HG03565 (cell line): ENCODE results near the gene TNNC2.
"Not testable (repeated sequence)": the region's sequence is repeated elsewhere in the genome, so short reads cannot be mapped to it uniquely, and the experiment has no call there.

Source experiments
- ATAC-seq: cut with Tn5 transposase; IDR thresholded peaks from one replicate; pipeline ENCODE4 v1.9.1; 2021; ENCODE audit warnings: mild to moderate bottlenecking, moderate library complexity; ENCODE audit not compliant: unreplicated experiment

TNNC2 gene

DNA sequence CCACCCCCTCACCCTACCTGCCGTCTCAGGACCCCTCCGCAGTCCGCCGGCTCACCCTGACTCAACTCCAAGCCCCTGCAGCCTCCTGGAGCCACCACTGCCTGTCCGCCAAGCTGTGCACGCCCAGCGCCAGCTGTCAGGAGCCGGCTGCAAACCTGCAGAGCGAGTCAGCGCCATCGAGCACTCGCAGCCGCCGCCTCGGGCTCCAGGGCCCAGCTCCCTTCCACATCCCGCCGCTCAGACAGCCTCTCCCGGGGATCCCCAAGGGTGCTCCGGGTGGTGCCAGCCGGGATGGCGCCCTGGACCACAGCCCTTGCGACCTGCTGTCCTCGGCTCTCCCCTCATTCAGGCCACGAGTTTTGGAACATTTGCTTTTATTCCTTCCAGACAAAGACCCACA, 4.3 kb downstream of the TNNC2 start:
- no peak for ATAC-seq

DNA sequence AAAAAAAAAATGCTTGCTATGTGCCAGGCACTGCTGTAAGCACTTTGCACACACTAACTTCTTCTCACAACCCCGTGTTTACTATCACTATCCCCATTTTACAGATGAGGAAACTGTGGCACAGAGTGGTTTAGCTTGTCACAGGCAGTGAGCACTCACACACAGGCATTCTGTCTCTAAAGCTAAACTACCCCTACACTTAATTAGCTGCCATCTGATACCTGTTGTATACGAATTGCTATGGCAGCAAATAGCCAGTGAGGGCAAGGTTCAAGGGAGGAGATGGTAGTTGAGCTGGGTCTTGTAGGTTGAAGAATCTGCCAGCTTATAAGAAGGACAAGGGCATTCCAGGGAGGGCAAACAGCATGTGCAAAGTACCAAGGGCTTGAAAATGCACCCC, 5.2 kb downstream of the TNNC2 start:
- no peak for ATAC-seq

DNA sequence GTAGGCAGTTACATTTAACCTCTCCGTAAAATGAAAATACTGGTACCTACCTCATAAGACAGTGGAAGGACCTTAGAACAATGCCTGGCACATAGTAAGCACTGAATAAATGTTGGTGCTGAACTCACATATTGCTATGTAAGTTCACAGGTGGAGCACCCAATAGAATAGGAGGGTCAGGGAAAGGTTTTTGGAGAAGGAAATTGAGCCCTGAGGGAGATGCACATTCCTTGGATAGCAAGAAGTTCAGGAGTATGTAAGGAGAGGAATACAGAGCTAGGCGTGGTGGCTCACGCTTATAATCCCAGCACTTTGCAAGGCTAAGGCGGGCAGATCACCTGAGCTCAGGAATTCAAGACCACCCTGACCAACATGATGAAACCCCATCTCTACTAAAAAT, 7.6 kb downstream of the TNNC2 start:
- ATAC-seq, result no peak

DNA sequence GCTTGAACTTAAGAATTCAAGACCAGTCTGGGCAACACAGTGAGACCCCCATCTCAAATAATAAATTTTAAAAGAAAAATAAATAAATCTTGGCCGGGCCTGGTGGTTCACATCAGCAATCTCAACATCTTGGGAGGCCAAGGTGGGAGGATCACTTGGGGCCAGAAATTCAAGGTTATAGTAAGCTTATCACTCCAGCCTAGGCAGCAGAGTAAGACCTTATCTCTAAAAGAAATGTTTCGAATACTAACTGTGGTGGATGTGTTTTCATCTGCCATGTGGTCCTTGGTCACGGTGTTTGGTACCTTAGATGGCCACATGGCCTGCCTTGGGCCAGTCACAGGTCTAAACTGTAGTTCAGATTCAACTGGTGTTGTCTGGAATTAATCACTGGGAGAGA, 8.9 kb downstream of the TNNC2 start:
- ATAC-seq, result no peak

DNA sequence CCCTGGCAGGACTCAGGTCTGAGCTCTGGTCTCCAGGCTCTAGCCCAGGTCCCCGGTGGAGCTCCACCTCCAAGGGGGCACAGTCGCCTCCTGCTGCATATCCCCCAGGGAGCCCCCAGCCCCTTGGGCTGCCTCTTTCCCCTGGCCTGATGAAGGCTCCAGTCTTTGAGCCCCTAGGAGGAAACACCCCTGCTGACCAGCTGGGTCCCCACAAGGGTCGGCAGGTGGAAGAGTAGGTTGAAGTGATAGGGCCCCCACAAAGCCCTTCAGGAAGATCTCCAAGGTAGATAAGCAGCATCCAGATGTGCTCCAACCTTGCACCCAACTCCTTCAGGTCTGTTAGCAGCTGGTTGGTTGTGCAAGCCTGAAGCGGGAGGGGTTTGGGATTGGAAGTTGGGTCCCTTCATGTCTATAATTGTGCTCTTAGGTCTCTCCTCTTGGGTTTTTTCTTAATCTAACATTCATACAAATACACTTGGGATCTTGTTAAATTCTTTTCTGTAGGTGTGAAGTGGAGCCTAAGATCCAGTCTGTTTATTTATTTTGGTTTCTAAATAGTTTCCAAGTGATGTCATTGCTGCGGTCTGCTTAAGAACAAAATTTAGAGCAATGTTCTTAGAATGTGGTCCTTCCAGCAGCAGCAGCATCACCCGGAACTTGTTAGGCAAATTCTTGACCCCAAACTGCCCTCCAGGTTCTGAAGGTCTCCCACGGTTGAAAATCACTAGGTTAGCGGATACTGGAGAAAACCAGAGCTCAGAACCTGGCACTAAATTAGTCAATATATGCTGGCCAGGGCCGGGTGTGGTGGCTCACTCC, 9.5 kb downstream of the TNNC2 start:
- ATAC-seq, result no peak

DNA sequence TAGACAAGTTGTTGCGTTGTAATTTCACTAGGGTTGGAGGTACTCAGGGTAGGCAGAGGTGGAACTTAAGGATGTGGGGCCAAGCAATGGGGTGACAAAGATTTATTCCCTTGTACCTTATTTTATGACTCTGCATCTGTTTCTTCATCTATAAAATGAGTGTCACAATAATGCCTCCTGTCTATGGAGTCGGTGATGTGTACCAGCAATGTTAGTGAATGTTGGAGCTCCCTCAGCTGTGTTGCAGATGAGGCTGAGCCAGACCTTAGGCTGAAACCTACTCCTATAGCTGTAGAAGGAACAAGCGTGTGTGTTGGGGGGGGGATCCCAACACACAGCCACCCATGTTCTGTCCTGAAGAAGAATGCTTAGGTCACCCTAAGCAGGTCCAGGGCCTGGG, 10.2 kb downstream of the TNNC2 start:
- ATAC-seq, result no peak

DNA sequence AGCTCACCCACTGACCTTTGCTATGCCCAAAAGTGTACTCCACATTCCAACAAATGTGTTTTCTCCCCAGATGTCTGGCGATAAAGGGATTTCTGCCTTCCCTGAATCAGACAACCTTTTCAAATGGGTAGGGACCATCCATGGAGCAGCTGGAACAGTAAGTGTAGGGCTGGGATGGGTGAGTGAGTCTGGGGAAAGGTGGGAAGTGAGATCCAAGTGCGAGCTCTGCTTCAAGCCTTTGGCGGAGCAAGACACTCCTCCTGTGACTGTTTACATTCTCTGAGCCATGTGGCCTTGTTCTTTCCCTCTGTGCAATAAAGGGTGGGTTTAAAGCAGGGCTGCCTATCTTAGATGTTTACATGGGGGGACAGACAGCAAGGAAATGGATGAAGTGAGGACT, 12.8 kb downstream of the TNNC2 start:
- ATAC-seq, result no peak

DNA sequence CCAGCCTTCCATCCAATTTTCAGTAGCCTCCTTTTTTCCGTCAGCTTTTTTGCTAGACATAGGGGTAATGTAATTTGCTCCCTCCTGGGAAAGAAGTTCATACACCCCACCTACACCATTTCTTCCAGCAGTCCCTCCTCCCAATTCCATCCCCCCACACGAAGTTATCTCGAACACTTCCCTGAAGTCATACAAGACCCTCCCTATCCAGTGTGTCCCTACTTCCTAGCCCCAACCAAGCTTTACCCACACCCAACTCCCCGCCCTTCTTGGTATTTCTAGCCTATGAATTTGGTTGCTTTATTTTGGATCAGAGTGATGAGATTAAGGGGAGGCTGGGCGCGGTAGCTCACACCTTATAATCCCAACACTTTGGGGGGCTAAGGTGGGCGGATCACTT, 13.6 kb downstream of the TNNC2 start:
- no peak for ATAC-seq

DNA sequence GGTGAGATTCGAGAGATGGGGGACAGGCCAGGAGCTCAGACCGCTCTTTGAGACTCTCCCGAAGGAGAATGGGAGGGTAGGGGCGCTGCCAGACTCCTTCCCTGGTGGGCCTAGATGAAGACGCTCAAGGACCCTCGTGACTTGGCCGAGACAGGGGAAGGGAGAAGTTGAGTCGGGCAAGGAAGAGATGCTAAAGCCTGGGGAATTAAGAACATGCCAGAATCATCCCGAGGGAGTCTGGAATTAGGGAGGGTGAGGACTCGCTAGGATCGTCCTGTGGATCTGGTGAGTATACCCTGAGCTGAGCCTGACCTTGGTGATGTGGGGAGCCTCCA, 14.1 kb downstream of the TNNC2 start:
- ATAC-seq, result no peak

DNA sequence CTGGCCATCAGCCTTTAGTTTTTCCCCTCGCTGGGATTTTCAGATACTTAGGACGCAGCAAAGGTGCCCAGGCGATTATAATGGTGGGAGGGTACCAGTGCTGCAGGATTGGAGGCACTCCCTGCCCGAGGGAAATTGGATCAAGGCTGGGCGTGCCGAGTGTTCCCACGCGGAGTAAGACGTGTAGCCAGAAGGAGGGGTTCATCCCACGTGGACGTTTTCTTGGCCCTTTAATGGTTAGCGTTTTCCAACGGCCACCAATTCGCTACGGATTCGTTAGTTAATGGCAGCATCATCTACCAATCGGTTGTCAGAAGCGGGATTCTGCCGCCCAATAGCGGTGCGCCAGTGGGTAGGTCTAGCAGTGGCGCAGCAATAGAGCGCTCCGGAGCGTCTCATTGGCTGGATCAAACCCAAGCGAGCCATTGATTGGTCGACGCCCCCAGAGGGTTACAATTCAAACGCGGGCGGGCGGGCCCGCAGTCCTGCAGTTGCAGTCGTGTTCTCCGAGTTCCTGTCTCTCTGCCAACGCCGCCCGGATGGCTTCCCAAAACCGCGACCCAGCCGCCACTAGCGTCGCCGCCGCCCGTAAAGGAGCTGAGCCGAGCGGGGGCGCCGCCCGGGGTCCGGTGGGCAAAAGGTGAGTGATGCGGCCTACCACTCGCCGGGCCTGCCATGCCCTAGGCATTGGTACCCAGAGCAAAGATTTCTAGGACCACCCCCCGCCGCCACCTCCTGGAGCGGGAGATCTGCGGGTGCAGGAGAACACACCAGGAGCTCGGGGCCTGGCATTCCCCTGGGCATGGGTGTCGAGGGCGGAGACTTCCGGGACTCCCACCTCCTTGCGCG, 14.7 kb downstream of the TNNC2 start, which contains the start of gene UBE2C:
Gene UBE2C, plus strand, starts transcription at position 488 of the 849 bp plus-strand sequence. Its CDS starts 52 bp downstream, at position 540.
- peak; percentile 97 for ATAC-seq

DNA sequence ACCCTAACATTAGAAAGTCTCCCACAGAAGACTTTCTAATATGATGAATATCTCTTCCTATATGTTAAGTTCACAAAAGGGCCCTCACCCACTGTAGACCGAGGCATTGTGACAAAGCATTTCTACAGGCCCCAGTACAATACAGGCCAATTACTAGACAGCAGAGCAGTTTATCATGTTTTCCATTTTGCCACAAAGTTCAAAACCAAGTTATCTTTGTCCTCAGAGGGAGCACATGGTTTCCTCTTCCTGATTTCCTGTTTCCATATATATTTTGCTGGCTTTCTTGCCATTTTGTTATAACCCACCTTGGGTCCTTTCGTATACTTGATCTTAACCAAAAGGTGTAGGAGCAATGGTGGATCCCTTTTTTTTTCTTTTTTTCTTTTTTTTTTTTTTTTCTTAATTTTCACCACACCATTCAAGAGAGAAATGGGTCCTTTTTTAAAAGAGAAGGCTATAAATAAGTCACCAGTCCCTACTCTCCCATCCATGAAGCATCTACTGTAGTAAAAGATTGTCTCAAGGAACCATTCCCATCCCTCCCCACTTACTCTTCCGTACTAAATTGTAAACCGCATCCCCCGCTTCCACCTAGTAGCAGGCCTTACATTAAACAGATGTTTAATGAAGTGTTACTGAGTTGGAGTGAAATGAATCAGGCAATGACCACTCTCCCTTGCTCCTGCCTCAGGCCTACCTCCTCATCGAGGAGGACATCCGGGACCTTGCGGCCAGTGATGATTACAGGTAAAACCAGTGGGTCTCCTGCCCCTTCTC, 16.7 kb downstream of the TNNC2 start:
- no peak for ATAC-seq

DNA sequence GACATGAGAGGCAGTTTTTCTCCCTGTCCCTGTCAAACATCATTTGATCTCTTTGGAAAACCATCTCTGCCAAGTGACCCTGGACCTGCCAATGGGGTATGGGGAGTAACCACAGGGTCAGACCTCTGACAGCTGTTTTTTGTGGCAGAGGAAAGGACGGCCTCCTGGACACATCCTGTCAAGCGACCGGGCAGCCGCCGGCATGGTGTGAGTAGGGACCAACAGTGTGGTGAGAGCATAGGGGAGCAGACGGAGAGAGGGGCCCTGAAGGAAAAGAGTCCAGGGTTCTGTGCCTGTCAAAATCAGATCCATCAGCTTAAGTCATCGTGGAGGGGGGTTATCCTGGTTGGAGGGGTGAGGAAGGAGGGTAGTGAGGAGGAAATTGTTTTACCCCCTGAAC, 25.3 kb downstream of the TNNC2 start:
- ATAC-seq, result no peak

DNA sequence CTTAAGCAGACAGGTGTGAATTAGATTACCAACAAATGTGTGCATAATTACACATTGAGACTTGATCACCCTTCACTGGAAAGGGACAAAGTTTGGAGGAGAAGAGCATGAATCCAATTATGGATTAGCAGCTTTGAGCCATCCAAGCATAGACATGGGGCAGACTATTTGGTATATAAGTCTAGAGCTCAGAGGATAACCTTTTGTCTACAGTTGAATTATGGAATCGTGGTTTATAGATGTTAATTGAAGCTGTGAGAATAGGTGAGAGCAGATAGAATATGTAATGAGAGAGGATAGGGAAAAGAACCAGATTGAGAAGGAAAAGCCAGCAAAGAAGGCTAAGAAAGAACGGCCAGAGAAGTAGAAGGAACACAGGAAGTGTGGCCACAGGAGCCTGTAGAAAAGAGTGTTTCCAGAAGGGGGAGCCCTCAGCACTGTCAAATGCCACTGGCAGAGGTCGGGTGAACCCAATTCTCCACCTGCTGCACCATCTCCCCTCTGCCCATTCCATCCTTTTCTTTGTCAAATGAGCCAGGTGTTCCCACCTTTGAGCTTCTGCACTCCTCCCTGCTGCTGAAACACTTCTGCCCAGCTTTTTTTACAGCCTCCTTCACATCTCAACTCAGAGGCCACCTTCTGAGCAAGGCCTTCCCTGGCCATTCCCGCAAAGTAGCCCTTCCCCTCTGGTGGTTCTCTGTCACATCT, 28.0 kb downstream of the TNNC2 start:
- no peak for ATAC-seq

DNA sequence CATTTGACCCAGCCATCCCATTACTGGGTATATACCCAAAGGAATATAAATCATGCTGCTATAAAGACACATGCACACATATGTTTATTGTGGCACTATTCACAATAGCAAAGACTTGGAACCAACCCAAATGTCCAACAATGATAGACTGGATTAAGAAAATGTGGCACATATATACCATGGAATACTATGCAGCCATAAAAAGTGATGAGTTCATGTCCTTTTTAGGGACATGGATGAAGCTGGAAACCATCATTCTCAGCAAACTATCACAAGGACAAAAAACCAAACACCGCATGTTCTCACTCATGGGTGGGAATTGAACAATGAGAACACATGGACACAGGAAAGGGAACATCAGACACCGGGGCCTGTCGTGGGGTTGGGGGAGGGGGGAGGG, 29.2 kb downstream of the TNNC2 start:
- not testable (repeated sequence) for ATAC-seq

DNA sequence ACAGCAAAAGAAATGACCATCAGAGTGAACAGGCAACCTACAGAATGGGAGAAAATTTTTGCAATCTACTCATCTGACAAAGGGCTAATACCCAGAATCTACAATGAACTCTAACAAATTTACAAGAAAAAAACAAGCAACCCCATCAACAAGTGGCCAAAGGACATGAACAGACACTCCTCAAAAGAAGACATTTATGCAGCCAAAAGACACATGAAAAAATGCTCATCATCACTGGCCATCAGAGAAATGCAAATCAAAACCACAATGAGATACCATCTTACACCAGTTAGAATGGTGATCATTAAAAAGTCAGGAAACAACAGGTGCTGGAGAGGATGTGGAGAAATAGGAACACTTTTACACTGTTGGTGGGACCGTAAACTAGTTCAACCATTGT, 29.6 kb downstream of the TNNC2 start:
- not testable (repeated sequence) for ATAC-seq

DNA sequence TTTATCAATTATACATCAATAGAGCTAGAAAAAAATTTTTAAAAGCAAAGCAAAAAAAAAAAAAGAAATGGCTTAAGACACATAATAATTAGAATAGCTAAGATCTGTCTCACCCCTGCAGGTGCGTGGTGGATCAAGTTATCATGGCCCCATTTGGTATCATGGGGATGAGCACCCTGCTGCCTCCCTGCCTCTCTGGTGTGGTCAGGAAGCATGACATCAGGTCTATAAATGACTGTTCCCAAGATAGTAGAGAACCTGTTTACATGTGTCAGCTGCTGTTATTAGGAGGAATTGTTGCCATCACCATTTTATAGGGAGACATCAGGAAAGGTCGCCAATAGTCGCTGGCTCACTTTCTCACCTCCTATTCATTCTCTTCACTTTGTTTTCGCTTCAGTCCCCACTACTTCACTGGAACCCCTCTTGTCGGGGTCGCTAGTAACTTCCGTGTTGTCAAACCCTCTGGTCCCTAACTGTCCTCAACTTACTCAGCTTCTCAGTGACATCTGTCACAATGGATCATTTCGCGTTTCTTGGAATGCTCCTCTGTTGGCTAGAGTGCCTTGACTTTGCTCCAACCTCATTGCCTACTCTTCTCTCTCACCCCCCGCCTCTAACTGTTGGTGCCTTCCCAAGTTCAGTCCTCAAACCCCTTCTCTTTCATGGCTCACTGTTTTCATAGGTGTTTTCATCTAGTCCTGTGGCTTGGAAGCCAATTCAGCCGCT, 30.6 kb downstream of the TNNC2 start:
- no peak for ATAC-seq

DNA sequence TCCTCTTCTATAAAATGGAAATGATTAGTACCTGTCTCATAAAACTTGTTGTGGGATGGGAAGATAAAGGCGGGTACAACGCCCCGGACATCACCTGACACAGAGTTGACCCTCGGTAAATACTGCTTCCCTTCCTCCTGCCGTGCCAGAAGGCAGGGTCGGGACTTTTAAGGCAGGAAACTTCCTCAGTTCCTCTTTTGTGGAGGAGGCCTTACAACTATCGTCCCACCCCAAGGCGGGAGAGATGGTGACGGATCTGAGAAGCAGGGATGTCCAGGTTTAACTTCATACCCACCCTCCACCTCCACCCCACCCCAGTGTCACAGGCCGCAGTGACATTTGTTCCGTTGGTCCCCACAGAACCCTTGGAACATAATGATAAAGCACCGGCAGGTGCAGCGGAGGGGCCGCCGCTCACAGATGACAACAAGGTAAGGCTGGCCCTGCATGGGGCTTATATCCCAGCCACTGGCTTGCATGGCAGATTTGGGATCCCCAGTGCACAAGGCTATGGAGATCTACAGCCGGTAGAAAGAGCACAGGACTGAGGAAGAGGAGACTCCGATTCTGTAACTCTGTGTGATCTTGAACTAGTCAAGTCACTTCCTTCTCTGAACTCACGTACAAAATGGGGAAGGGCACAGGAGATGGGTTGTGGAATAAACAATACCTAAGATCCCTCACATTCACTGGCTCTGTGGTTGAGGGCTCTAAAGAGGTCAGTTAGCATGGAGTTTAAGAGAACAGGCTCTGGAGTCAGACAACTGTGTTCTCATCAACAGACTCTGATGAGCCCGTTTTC, 34.6 kb downstream of the TNNC2 start:
- ATAC-seq, result no peak

DNA sequence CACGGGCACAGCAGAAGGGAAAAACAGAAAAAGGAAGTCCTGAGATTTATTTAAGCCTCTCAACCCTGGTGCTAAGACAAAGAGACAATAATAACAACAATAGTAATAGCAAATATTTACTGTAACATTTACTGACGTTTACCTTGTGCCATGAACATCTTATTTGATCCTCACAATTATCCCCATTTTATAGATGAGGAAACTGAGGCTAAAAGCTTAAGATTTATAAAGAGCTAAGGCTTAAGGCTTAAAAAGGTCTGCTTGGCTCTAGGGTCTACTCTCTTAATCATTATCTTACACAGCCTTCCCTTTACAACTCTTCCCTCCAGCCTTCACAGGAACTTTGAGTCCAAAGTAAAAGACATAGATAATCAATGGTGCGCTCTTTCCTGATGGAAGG, 38.8 kb downstream of the TNNC2 start:
- ATAC-seq, result no peak

DNA sequence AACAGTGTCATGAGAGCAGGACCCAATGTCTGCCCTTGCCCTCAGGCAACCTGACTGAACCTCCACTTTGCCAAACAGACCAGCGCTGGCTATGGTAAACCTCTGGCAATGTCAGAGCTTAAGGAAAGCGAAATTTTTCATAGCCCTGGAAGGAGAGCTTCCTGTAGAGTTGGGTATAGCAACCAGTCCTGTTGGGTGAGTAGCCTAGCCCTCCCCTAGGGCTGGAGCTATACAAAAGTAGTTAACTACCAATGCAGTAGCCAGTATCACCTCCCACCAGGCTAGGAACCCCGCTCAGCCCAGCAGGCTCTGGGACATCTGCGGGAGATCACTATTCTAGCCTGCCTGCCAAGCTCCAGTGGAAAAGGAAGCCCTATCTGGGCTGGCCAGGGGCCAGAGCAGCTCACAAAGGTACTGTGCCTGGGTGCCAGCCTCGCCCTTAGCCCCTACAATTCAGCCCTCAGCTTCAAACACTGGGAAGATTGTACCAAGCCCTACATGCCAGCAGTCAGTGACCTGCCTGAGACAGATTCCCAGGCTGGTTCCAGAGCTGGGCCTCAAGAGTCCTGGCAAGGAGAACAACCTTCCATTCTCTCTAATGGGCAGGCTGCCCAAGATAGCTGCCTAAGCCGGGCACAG, 43.3 kb downstream of the TNNC2 start:
- no peak for ATAC-seq
